Measurements from ENCODE around the gene VENTX.
A peak's percentile ranks its signal among the peaks of the same experiment; 100 is the strongest.

VENTX gene

GRCh38 chr10:133237588-133238465, at the start of gene VENTX:
Gene VENTX (plus strand): TSS chr10:133237855. CDS start chr10:133237915, 60 bp downstream.
- peak; percentile 97 for DNase-seq (ENCODE audit: low read depth, low spot score)

GRCh38 chr10:133187906-133188681, 49.6 kb upstream of the VENTX start:
- no peak for DNase-seq (ENCODE audit: low read depth, low spot score)

- DNase-seq (ENCODE audit: low read depth, low spot score) = no peak
Measured at GRCh38 chr10:133189256-133189655, 48.4 kb upstream of the VENTX start.

GRCh38 chr10:133189726-133190125, 47.9 kb upstream of the VENTX start:
- no peak for DNase-seq (ENCODE audit: low read depth, low spot score)

- no peak for DNase-seq (ENCODE audit: low read depth, low spot score)
Measured at GRCh38 chr10:133190225-133190624, 47.4 kb upstream of the VENTX start.

- DNase-seq (ENCODE audit: low read depth, low spot score) = no peak
Measured at GRCh38 chr10:133191651-133192050, 46.0 kb upstream of the VENTX start.

GRCh38 chr10:133194151-133194550, 43.5 kb upstream of the VENTX start:
- no peak for DNase-seq (ENCODE audit: low read depth, low spot score)

GRCh38 chr10:133195096-133195495, 42.6 kb upstream of the VENTX start:
- no peak for DNase-seq (ENCODE audit: low read depth, low spot score)

- DNase-seq (ENCODE audit: low read depth, low spot score) = no peak
Measured at GRCh38 chr10:133195611-133196010, 42.0 kb upstream of the VENTX start.

GRCh38 chr10:133196221-133196915, 41.3 kb upstream of the VENTX start:
- DNase-seq (ENCODE audit: low read depth, low spot score) = no peak

GRCh38 chr10:133196936-133197758, 40.5 kb upstream of the VENTX start:
- no peak for DNase-seq (ENCODE audit: low read depth, low spot score)

- no peak for DNase-seq (ENCODE audit: low read depth, low spot score)
Measured at GRCh38 chr10:133197786-133198185, 39.9 kb upstream of the VENTX start.

- no peak for DNase-seq (ENCODE audit: low read depth, low spot score)
Measured at GRCh38 chr10:133198206-133198605, 39.4 kb upstream of the VENTX start.

GRCh38 chr10:133198621-133199487, 38.8 kb upstream of the VENTX start:
- DNase-seq (ENCODE audit: low read depth, low spot score) = no peak

- DNase-seq (ENCODE audit: low read depth, low spot score) = no peak
Measured at GRCh38 chr10:133199488-133199885, 38.2 kb upstream of the VENTX start.

GRCh38 chr10:133199992-133200611, 37.6 kb upstream of the VENTX start:
- peak; percentile 47 for DNase-seq (ENCODE audit: low read depth, low spot score)

- no peak for DNase-seq (ENCODE audit: low read depth, low spot score)
Measured at GRCh38 chr10:133200621-133201031, 37.0 kb upstream of the VENTX start.

GRCh38 chr10:133201151-133201947, 36.3 kb upstream of the VENTX start:
- no peak for DNase-seq (ENCODE audit: low read depth, low spot score)
